C4-2B (cell line): ENCODE results near the gene GALNT17.

Experiments used
- ZFX ChIP-seq: fragments of 450-650 bp; IDR thresholded peaks from 2 replicates; pipeline ENCODE4 v1.6.1; 2017
- TF ChIP-seq, protein P1 (sequence below): fragments of 450-650 bp; conservative IDR thresholded peaks from 2 replicates; pipeline ENCODE4 v1.5.1; 2017; ENCODE audit warnings: mild to moderate bottlenecking

DNA sequence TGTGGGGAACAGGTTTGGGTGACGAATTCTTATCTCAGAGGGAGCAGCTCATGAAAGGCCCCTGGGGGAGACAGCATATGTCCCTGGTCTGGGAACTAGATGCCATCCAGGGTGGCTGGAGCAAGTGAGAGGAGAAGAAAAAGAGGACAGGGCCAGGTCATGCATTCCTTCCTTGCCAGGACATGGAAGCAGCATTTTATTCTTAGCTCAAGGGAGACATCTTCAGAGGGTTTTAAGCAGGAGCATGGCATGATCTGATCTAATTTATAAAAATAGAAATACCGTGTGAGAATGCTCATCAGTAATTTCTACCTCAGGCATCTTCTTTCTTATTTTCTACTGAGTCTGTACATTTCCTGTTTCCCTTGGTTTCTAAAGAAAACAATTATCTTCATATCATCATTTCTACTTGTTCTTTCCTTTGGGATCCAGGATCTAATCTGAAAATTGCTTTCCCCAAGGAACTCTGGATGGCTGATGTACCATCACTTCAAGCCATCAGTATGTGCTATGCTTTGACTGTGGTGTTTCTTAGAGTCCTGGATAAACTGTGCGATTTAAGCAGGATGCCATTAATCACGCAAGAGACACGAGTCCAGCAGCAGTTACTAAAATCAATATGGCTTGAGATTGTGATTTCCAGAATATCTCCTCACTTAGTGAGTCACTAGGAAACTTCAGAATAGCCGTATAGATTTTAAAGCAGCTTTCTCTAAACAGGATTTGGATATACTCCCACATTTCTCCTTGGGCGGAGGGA, 386.2 kb downstream of the GALNT17 start:
- TF ChIP-seq, protein P1, sequence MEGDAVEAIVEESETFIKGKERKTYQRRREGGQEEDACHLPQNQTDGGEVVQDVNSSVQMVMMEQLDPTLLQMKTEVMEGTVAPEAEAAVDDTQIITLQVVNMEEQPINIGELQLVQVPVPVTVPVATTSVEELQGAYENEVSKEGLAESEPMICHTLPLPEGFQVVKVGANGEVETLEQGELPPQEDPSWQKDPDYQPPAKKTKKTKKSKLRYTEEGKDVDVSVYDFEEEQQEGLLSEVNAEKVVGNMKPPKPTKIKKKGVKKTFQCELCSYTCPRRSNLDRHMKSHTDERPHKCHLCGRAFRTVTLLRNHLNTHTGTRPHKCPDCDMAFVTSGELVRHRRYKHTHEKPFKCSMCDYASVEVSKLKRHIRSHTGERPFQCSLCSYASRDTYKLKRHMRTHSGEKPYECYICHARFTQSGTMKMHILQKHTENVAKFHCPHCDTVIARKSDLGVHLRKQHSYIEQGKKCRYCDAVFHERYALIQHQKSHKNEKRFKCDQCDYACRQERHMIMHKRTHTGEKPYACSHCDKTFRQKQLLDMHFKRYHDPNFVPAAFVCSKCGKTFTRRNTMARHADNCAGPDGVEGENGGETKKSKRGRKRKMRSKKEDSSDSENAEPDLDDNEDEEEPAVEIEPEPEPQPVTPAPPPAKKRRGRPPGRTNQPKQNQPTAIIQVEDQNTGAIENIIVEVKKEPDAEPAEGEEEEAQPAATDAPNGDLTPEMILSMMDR, result no peak
- no peak for TF ChIP-seq ZFX
